HK-2 (cell line): ENCODE measurements around the gene FREY1.

ENCODE experiments used
- DNase-seq: peaks from one replicate; pipeline ENCODE4 v3.0.0-alpha.2; 2018; ENCODE audit not compliant: unreplicated experiment

The FREY1 gene

GRCh38 chr11:45906965-45907611, at the start of gene FREY1:
FREY1 (minus strand) TSS chr11:45907271; CDS start chr11:45907245, 26 bp downstream.
- DNase-seq, result no peak

GRCh38 chr11:45949992-45950407, 42.9 kb upstream of the FREY1 start:
- DNase-seq, result no peak

- DNase-seq, result no peak
Observed at GRCh38 chr11:45948356-45948755, 41.3 kb upstream of the FREY1 start.

- no peak for DNase-seq
Observed at GRCh38 chr11:45947885-45948284, 40.8 kb upstream of the FREY1 start.

- no peak for DNase-seq
Observed at GRCh38 chr11:45945397-45945999, 38.4 kb upstream of the FREY1 start.

GRCh38 chr11:45942381-45942780, 35.3 kb upstream of the FREY1 start:
- DNase-seq, result no peak

GRCh38 chr11:45941285-45941684, 34.2 kb upstream of the FREY1 start:
- no peak for DNase-seq

- DNase-seq, result no peak
Observed at GRCh38 chr11:45939836-45940235, 32.8 kb upstream of the FREY1 start.

- no peak for DNase-seq
Observed at GRCh38 chr11:45937916-45938315, 30.8 kb upstream of the FREY1 start.

GRCh38 chr11:45936511-45937054, 29.5 kb upstream of the FREY1 start:
- DNase-seq, result no peak

GRCh38 chr11:45935349-45936064, 28.4 kb upstream of the FREY1 start:
- DNase-seq, result no peak

- DNase-seq, result no peak
Observed at GRCh38 chr11:45934580-45935318, 27.7 kb upstream of the FREY1 start.

GRCh38 chr11:45933846-45934579, 26.9 kb upstream of the FREY1 start:
- no peak for DNase-seq

- peak; percentile 46 for DNase-seq
Observed at GRCh38 chr11:45933131-45933831, 26.2 kb upstream of the FREY1 start.

- no peak for DNase-seq
Observed at GRCh38 chr11:45932217-45932616, 25.1 kb upstream of the FREY1 start.

GRCh38 chr11:45931739-45932138, 24.7 kb upstream of the FREY1 start:
- no peak for DNase-seq

GRCh38 chr11:45930951-45931570, 24.0 kb upstream of the FREY1 start:
- DNase-seq, result no peak

- DNase-seq, result no peak
Observed at GRCh38 chr11:45930031-45930794, 23.1 kb upstream of the FREY1 start.

- DNase-seq, result no peak
Observed at GRCh38 chr11:45929486-45930030, 22.5 kb upstream of the FREY1 start.
